Gastroesophageal sphincter (tissue), 4 donors: Measurements from ENCODE around the gene AKR1E2. TPM values are rescaled to one million over a fixed set of nuclear protein-coding genes. Genes with fewer than 3 reads are reported as not detected.
A peak's percentile ranks its signal among the peaks of the same experiment; 100 is the strongest.

Source experiments
- ATAC-seq: fragments of 150-250 bp; one replicate; pipeline ENCODE4 v1.9.1; 2016; ENCODE audit warnings: mild to moderate bottlenecking, moderate library complexity
- H3K27ac ChIP-seq, 4 donors: fragments of 200-600 bp; sonication (generic) in 3 of 4; 1 replicate in 3 of 4; 2 replicates in 1 of 4; pipeline ENCODE4 v1.5.1; 2016 to 2019
- H3K27me3 ChIP-seq: fragments of 200-600 bp; sonication (generic); one replicate; pipeline ENCODE4 v1.5.1; 2019
- H3K36me3 ChIP-seq, 2 donors: fragments of 200-600 bp; sonication (generic); one replicate each; pipeline ENCODE4 v1.5.1; 2019; ENCODE audit warnings: control low read depth in 1 of 2
- H3K4me1 ChIP-seq, 3 donors: fragments of 200-600 bp; sonication (generic); 1 replicate in 2 of 3; 2 replicates in 1 of 3; pipeline ENCODE4 v1.5.1; 2016 to 2019; ENCODE audit warnings: control low read depth in 2 of 3
- H3K4me3 ChIP-seq, 2 donors: fragments of 200-600 bp; sonication (generic); one replicate each; pipeline ENCODE4 v1.5.1; 2019; ENCODE audit warnings: mild to moderate bottlenecking in 1 of 2, moderate library complexity in 1 of 2
- H3K9me3 ChIP-seq, 3 donors: fragments of 200-600 bp; sonication (generic); one replicate each; pipeline ENCODE4 v1.5.1; 2017 to 2019; ENCODE audit warnings: control low read depth in 2 of 3
- EP300 ChIP-seq: sonication (generic); formaldehyde crosslinking; IDR thresholded peaks from one replicate; pipeline ENCODE4 v1.6.1; 2017; ENCODE audit warnings: antibody characterized with exemption, mild to moderate bottlenecking
- POLR2A ChIP-seq, 2 donors: fragments of 450-650 bp; IDR thresholded peaks; one replicate each; pipeline ENCODE4 v1.6.1; 2017; ENCODE audit warnings: antibody characterized with exemption in 2 of 2, mild to moderate bottlenecking in 2 of 2, moderate library complexity in 1 of 2
- POLR2AphosphoS5 ChIP-seq: sonication (generic); formaldehyde crosslinking; IDR thresholded peaks from one replicate; pipeline ENCODE4 v1.6.1; 2017; ENCODE audit warnings: antibody characterized with exemption
- WGBS, 2 donors: methylation state at CpG; one replicate each; pipeline ENCODE4 v1.1.5; 2018; ENCODE audit warnings: low coverage in 1 of 2; 5-methylcytosine and 5-hydroxymethylcytosine counted together
- total RNA-seq, 4 donors: library from RNA; depleted of rRNA; stranded (reverse); fragments of >200 nt; gene quantifications; one replicate each; pipeline ENCODE4 v1.1.0, GENCODE V29; 2016
- TF ChIP-seq, protein P1 (sequence below), 4 experiments: fragments of 200-600 bp in 2 of 4; fragments of 450-650 bp in 2 of 4; sonication (generic) in 1 of 4; IDR thresholded peaks; one replicate each; pipeline ENCODE4 v1.5.1; 2017 to 2019; ENCODE audit warnings: antibody characterized with exemption in 4 of 4, mild to moderate bottlenecking in 2 of 4, moderate library complexity in 2 of 4

The AKR1E2 gene
- total RNA-seq, 4 donors from 2014 or later: 15.9 to 19.3 (median 16.0) TPM

- no peak for ATAC-seq
- Histone ChIP-seq H3K4me1 (peaks cover 2 to 46% (median 4%) of the 10 kb centered on the region in 3 donors), H3K36me3 (peaks cover 0 to 30% of the 10 kb centered on the region in 2 donors), H3K9me3 (no peaks in the 10 kb centered on the region), H3K27me3 (no peaks in the 10 kb centered on the region), H3K27ac (peak overlapping the region in 1 of 4 donors; percentile 53), H3K4me3 (no peak overlapping the region)
- 98% methylated on average over 5 of the region's 5 CpGs; no CpG with 5 or more reads in 1 of the 2 donors for WGBS, 2 donors
- TF ChIP-seq, protein P1, sequence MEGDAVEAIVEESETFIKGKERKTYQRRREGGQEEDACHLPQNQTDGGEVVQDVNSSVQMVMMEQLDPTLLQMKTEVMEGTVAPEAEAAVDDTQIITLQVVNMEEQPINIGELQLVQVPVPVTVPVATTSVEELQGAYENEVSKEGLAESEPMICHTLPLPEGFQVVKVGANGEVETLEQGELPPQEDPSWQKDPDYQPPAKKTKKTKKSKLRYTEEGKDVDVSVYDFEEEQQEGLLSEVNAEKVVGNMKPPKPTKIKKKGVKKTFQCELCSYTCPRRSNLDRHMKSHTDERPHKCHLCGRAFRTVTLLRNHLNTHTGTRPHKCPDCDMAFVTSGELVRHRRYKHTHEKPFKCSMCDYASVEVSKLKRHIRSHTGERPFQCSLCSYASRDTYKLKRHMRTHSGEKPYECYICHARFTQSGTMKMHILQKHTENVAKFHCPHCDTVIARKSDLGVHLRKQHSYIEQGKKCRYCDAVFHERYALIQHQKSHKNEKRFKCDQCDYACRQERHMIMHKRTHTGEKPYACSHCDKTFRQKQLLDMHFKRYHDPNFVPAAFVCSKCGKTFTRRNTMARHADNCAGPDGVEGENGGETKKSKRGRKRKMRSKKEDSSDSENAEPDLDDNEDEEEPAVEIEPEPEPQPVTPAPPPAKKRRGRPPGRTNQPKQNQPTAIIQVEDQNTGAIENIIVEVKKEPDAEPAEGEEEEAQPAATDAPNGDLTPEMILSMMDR (IDR thresholded peaks at IDR 0.05): no peak
- no peak for TF ChIP-seq POLR2AphosphoS5
Observed at GRCh38 chr10:4846775-4847174, 20.8 kb downstream of the AKR1E2 start.

GRCh38 chr10:4847561-4848355 is 21.8 kb downstream of the AKR1E2 start:
- peak; percentile 12 for TF ChIP-seq POLR2AphosphoS5
- TF ChIP-seq, protein P1 (IDR thresholded peaks at IDR 0.05): no peak
- H3K27ac ChIP-seq: peak overlapping the region in 3 of 4 donors; percentile 41 to 57 (median 53)
- H3K9me3 ChIP-seq: no peaks in the 10 kb centered on the region
- H3K4me1 ChIP-seq: peaks cover 4 to 56% (median 9%) of the 10 kb centered on the region in 3 donors
- ATAC-seq: peak; percentile 46
- H3K36me3 ChIP-seq: peaks cover 0 to 21% of the 10 kb centered on the region in 2 donors
- H3K4me3 ChIP-seq: no peak overlapping the region
- no peaks in the 10 kb centered on the region for H3K27me3 ChIP-seq
- WGBS, 2 donors: 38 to 63% methylated on average over 4 to 7 of the region's 7 CpGs

GRCh38 chr10:4848356-4849041 is 22.5 kb downstream of the AKR1E2 start:
- H3K27ac ChIP-seq: peak overlapping the region in 2 of 4 donors; percentile 12 to 53
- peaks cover 0 to 13% of the 10 kb centered on the region in 2 donors for H3K36me3 ChIP-seq
- WGBS, 2 donors: 76 to 93% methylated on average over 2 to 4 of the region's 7 CpGs
- no peaks in the 10 kb centered on the region for H3K9me3 ChIP-seq
- H3K4me3 ChIP-seq: no peak overlapping the region
- ATAC-seq: no peak
- H3K27me3 ChIP-seq: no peaks in the 10 kb centered on the region
- peaks cover 4 to 61% (median 9%) of the 10 kb centered on the region in 3 donors for H3K4me1 ChIP-seq
- TF ChIP-seq POLR2AphosphoS5: no peak
- TF ChIP-seq, protein P1 (IDR thresholded peaks at IDR 0.05): no peak
- no peak for TF ChIP-seq POLR2A (IDR thresholded peaks at IDR 0.05)
- TF ChIP-seq EP300: no peak

GRCh38 chr10:4849042-4849402 is 23.0 kb downstream of the AKR1E2 start:
- ATAC-seq: no peak
- H3K9me3 ChIP-seq: no peaks in the 10 kb centered on the region
- peak overlapping the region in 1 of 4 donors; percentile 29 for H3K27ac ChIP-seq
- TF ChIP-seq, protein P1 (IDR thresholded peaks at IDR 0.05): no peak
- TF ChIP-seq POLR2AphosphoS5 (no peak), POLR2A (IDR thresholded peaks at IDR 0.05) (no peak), EP300 (no peak)
- no peaks in the 10 kb centered on the region for H3K27me3 ChIP-seq
- 90 to 92% methylated on average over 4 of the region's 5 CpGs for WGBS, 2 donors
- H3K4me3 ChIP-seq: no peak overlapping the region
- H3K36me3 ChIP-seq: peaks cover 0 to 8% of the 10 kb centered on the region in 2 donors
- peaks cover 4 to 61% (median 9%) of the 10 kb centered on the region in 3 donors for H3K4me1 ChIP-seq
